IMR-90 (cell line): Measurements from ENCODE around the gene MAP2K2. TPM values are rescaled to one million over a fixed set of nuclear protein-coding genes. Genes with fewer than 3 reads are reported as not detected.

Experiments
- ATAC-seq: fragments of 200-7000 bp; cut with Tn5 transposase; 2 replicates; pipeline ENCODE4 v1.9.1; 2020; ENCODE audit warnings: low read depth, mild to moderate bottlenecking, moderate library complexity
- BruUV-seq: library from RNA; stranded (reverse); fragments of 400-500 nt; replicated peaks from 2 replicates; lab custom pipeline; 2021; lab: Mats Ljungman, UMichigan
- CTCF ChIA-PET: fragments of 300-600 bp; formaldehyde crosslinking; extraction: SDS; loops from one replicate; lab custom pipeline; 2021; ENCODE audit warnings: antibody characterized with exemption; lab: Yijun Ruan, JAX
- POLR2A ChIA-PET: fragments of 300-600 bp; sonication (Branson Sonifier 250); formaldehyde crosslinking; loops from one replicate; lab custom pipeline; 2022; ENCODE audit warnings: antibody characterized with exemption; ENCODE audit not compliant: unreplicated experiment; lab: Charles Lee
- DNase-seq: peaks from one replicate; pipeline ENCODE4 v3.0.0; 2013
- H2AFZ ChIP-seq: replicated peaks from 2 replicates; pipeline ENCODE3; 2013; ENCODE audit warnings: low read length, mild to moderate bottlenecking; ENCODE audit not compliant: poor library complexity
- H2AK5ac ChIP-seq: 2 replicates; pipeline ENCODE4 v1.6.1; 2013; ENCODE audit warnings: low read depth, low read length, inconsistent platforms
- H2AK9ac ChIP-seq: replicated peaks from 2 replicates; pipeline ENCODE3; 2013; ENCODE audit warnings: mild to moderate bottlenecking, low read depth, low read length, moderate library complexity; ENCODE audit not compliant: poor library complexity
- H2BK120ac ChIP-seq: 2 replicates; pipeline ENCODE4 v1.6.1; 2013; ENCODE audit warnings: low read depth, low read length, inconsistent platforms
- H2BK15ac ChIP-seq: 3 replicates; pipeline ENCODE4 v1.6.1; 2013; ENCODE audit warnings: low read depth, low read length, inconsistent platforms
- H2BK20ac ChIP-seq: 2 replicates; pipeline ENCODE4 v1.6.1; 2013; ENCODE audit warnings: low read depth, mild to moderate bottlenecking, inconsistent platforms, low read length, moderate library complexity
- H2BK5ac ChIP-seq: 2 replicates; pipeline ENCODE4 v1.6.1; 2013; ENCODE audit warnings: mild to moderate bottlenecking, low read depth, low read length, inconsistent platforms; ENCODE audit not compliant: poor library complexity, severe bottlenecking
- H3K14ac ChIP-seq: replicated peaks from 2 replicates; pipeline ENCODE4 v1.6.1; 2013; ENCODE audit warnings: low read depth, low read length, inconsistent platforms
- H3K18ac ChIP-seq: 2 replicates; pipeline ENCODE4 v1.6.1; 2013; ENCODE audit warnings: low read depth, low read length, control low read depth
- H3K23ac ChIP-seq: 2 replicates; pipeline ENCODE4 v1.6.1; 2013; ENCODE audit warnings: low read depth, low read length, inconsistent platforms
- H3K27ac ChIP-seq: 2 replicates; pipeline ENCODE4 v1.5.1; 2013; ENCODE audit warnings: mild to moderate bottlenecking, control low read depth, low read length; ENCODE audit not compliant: insufficient read depth
- H3K27me3 ChIP-seq: 2 replicates; pipeline ENCODE4 v1.6.1; 2013; ENCODE audit warnings: low read length; ENCODE audit not compliant: control insufficient read depth, insufficient read depth
- H3K36me3 ChIP-seq: 2 replicates; pipeline ENCODE4 v1.6.1; 2013; ENCODE audit warnings: low read length, mixed read lengths; ENCODE audit not compliant: control insufficient read depth, insufficient read depth
- H3K4ac ChIP-seq: 2 replicates; pipeline ENCODE4 v1.6.1; 2013; ENCODE audit warnings: low read depth, low read length, inconsistent platforms
- H3K4me1 ChIP-seq: 2 replicates; pipeline ENCODE4 v1.6.1; 2013; ENCODE audit warnings: low read length, mixed read lengths; ENCODE audit not compliant: control insufficient read depth, insufficient read depth
- H3K4me2 ChIP-seq: 2 replicates; pipeline ENCODE4 v1.6.1; 2013; ENCODE audit warnings: low read depth, mild to moderate bottlenecking, control low read depth, low read length, moderate library complexity
- H3K4me3 ChIP-seq: 2 replicates; pipeline ENCODE4 v1.5.1; 2013; ENCODE audit warnings: low read depth, mild to moderate bottlenecking, control low read depth, low read length, moderate library complexity; ENCODE audit not compliant: insufficient read depth
- H3K56ac ChIP-seq: 2 replicates; pipeline ENCODE4 v1.6.1; 2013; ENCODE audit warnings: low read length, inconsistent platforms; ENCODE audit not compliant: insufficient read depth; ENCODE audit errors: extremely low read depth
- H3K79me1 ChIP-seq, 2 experiments: 2 replicates each; pipeline ENCODE4 v1.6.1; 2013; ENCODE audit warnings: low read length in 2 of 2, inconsistent platforms in 1 of 2, low read depth in 1 of 2
- H3K9ac ChIP-seq: 2 replicates; pipeline ENCODE4 v1.6.1; 2013; ENCODE audit warnings: low read depth, low read length, control low read depth
- H3K9me1 ChIP-seq: 2 replicates; pipeline ENCODE4 v1.6.1; 2013; ENCODE audit warnings: low read length, inconsistent platforms; ENCODE audit not compliant: insufficient read depth
- H3K9me3 ChIP-seq: 2 replicates; pipeline ENCODE4 v1.6.1; 2013; ENCODE audit warnings: low read length; ENCODE audit not compliant: control insufficient read depth, insufficient read depth
- H4K20me1 ChIP-seq: 2 replicates; pipeline ENCODE4 v1.6.1; 2013; ENCODE audit warnings: low read length, inconsistent platforms; ENCODE audit not compliant: insufficient read depth
- H4K5ac ChIP-seq: 2 replicates; pipeline ENCODE4 v1.6.1; 2013; ENCODE audit warnings: mild to moderate bottlenecking, low read depth, low read length, control low read depth
- H4K8ac ChIP-seq, 2 experiments: 2 replicates each; pipeline ENCODE4 v1.6.1; 2013; ENCODE audit warnings: low read depth in 2 of 2, low read length in 2 of 2, control low read depth in 1 of 2, inconsistent platforms in 1 of 2
- H4K91ac ChIP-seq: 2 replicates; pipeline ENCODE4 v1.6.1; 2013; ENCODE audit warnings: low read depth, low read length, inconsistent platforms; ENCODE audit not compliant: insufficient read depth
- RAD21 ChIP-seq: IDR thresholded peaks from 2 replicates; pipeline ENCODE4 v1.6.1; 2012; ENCODE audit warnings: low read length, improper control_type of control experiment
- WGBS, 2 experiments: methylation state at CpG; one replicate each; pipeline versions ENCODE4 v1.1.5 to v1.1.7; 2013; ENCODE audit warnings: missing lambda C conversion rate in 2 of 2; ENCODE audit not compliant: insufficient read length in 1 of 2; ENCODE audit errors: extremely low coverage in 2 of 2; 5-methylcytosine and 5-hydroxymethylcytosine counted together
- dilution Hi-C: fragments of 300-500 bp; cut with HindIII; formaldehyde crosslinking; loops from one replicate; pipeline ENCODE4 v1.14.3; 2018; ENCODE audit warnings: low sequenced_read_pairs; ENCODE audit not compliant: unreplicated experiment
- in situ Hi-C: fragments of 300-500 bp; cut with MboI; formaldehyde crosslinking; loops from 3 replicates; pipeline ENCODE4 v1.14.3; 2019; ENCODE audit warnings: low sequenced_read_pairs, inconsistent platforms, mixed read lengths
- intact Hi-C: fragments of 100-400 bp; cut with micrococcal nuclease; formaldehyde crosslinking; loops from 2 replicates; pipeline ENCODE4 v1.10.0; 2022
- polyA plus RNA-seq, 3 experiments: library from polyadenylated mRNA; depleted of rRNA; stranded (reverse); fragments of >200 nt; gene quantifications; 2 replicates each; pipeline ENCODE4 v1.2.3, GENCODE V29; 2012; ENCODE audit warnings: low replicate concordance in 1 of 3
- total RNA-seq: library from RNA; depleted of rRNA; stranded (reverse); fragments of >200 nt; gene quantifications from 2 replicates; pipeline ENCODE4 v1.2.3, GENCODE V29; 2012

MAP2K2 gene
- total and polyA plus RNA-seq, 2 of the 4 experiments (the other 2 are of a cell fraction) = 115 to 151 TPM

- Histone ChIP-seq H3K9me1 (no peaks in the 10 kb centered on the region), H4K5ac (no peak overlapping the region), H2AK5ac (no peak overlapping the region), H3K27me3 (no peaks in the 10 kb centered on the region), H3K79me1 (no peaks in the 10 kb centered on the region), H2BK120ac (no peak overlapping the region), H2AFZ (no peak overlapping the region), H3K56ac (no peak overlapping the region), H3K4me2 (no peak overlapping the region), H3K14ac (no peak overlapping the region), H3K18ac (no peak overlapping the region), H3K9me3 (no peaks in the 10 kb centered on the region), H4K8ac (no peak overlapping the region), H2BK5ac (no peak overlapping the region), H3K4me1 (peaks cover 2% of the 10 kb centered on the region; the same call in 1 of the 2 replicates), H3K23ac (no peak overlapping the region), H3K4me3 (no peak overlapping the region), H3K36me3 (peaks cover 30% of the 10 kb centered on the region), H3K27ac (no peak overlapping the region), H3K4ac (no peak overlapping the region), H2AK9ac (no peak overlapping the region), H2BK15ac (no peak overlapping the region), H4K20me1 (peaks cover 3% of the 10 kb centered on the region; the same call in 1 of the 2 replicates), H2BK20ac (no peak overlapping the region), H3K9ac (no peak overlapping the region), H4K91ac (no peak overlapping the region)
- ATAC-seq (no peak), DNase-seq (no peak)
- no TSS peak for BruUV-seq
- in situ Hi-C loops (no loop called here), dilution Hi-C loops (no loop called here), intact Hi-C loops (no loop called here)
- CTCF ChIA-PET = no interaction called here
- POLR2A ChIA-PET = no interaction called here
- no peak for TF ChIP-seq RAD21
- WGBS, 2 experiments = 88% methylated on average over 9 of the region's 31 CpGs; no CpG with 5 or more reads in 1 of the 2 experiments
Observed at GRCh38 chr19:4087787-4088679, 35.9 kb downstream of the MAP2K2 start.
